Adrenal gland (tissue), 5 donors: ENCODE measurements around the gene TCF4.

Source experiments
- POLR2A ChIP-seq, 2 donors: fragments of 450-650 bp; IDR thresholded peaks; one replicate each; pipeline ENCODE4 v1.6.1; 2017; ENCODE audit warnings: antibody characterized with exemption in 2 of 2, mild to moderate bottlenecking in 2 of 2, moderate library complexity in 1 of 2
- TF ChIP-seq, protein P1 (sequence below), 6 experiments: fragments of 450-650 bp in 4 of 6; fragments of 200-600 bp in 2 of 6; sonication (generic) in 1 of 6; IDR thresholded peaks; 1 replicate in 5 of 6; 2 replicates in 1 of 6; pipeline versions ENCODE4 v1.5.1 to v1.8.0; 2016 to 2021; ENCODE audit warnings: antibody characterized with exemption in 6 of 6, mild to moderate bottlenecking in 2 of 6, moderate library complexity in 1 of 6
- donor health status: DM: no; HTN: no; CAD: no.

DNA sequence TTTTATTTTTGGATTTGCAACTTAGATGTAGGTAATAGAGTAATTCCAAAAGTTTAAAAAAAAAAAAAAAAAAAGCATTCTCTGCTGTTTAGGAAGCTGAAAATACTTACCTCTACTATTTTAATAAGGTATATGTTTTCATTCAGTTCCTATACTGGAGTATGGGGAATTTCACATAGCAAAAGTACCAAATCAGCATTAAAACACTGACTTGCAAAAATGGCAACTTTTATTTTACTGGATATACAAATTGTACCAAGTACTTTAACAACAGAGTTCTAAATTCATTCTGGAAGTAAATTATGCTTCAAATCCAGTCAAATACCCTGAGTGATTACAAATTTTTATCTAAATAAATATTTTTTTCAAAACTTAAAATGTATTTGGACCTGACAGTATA lies 76.7 kb downstream of the TCF4 start:
- TF ChIP-seq, protein P1, sequence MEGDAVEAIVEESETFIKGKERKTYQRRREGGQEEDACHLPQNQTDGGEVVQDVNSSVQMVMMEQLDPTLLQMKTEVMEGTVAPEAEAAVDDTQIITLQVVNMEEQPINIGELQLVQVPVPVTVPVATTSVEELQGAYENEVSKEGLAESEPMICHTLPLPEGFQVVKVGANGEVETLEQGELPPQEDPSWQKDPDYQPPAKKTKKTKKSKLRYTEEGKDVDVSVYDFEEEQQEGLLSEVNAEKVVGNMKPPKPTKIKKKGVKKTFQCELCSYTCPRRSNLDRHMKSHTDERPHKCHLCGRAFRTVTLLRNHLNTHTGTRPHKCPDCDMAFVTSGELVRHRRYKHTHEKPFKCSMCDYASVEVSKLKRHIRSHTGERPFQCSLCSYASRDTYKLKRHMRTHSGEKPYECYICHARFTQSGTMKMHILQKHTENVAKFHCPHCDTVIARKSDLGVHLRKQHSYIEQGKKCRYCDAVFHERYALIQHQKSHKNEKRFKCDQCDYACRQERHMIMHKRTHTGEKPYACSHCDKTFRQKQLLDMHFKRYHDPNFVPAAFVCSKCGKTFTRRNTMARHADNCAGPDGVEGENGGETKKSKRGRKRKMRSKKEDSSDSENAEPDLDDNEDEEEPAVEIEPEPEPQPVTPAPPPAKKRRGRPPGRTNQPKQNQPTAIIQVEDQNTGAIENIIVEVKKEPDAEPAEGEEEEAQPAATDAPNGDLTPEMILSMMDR (IDR thresholded peaks at IDR 0.05) = no peak
- TF ChIP-seq POLR2A (IDR thresholded peaks at IDR 0.05) = no peak
